DMS53 (cell line): ENCODE measurements around the gene GAD2.
"Not testable (repeated sequence)": the region's sequence is repeated elsewhere in the genome, so short reads cannot be mapped to it uniquely, and the experiment has no call there.

Experiments used
- DNase-seq: peaks from one replicate; lab custom pipeline; 2025; lab: John Stamatoyannopoulos, UW

Gene GAD2

DNA sequence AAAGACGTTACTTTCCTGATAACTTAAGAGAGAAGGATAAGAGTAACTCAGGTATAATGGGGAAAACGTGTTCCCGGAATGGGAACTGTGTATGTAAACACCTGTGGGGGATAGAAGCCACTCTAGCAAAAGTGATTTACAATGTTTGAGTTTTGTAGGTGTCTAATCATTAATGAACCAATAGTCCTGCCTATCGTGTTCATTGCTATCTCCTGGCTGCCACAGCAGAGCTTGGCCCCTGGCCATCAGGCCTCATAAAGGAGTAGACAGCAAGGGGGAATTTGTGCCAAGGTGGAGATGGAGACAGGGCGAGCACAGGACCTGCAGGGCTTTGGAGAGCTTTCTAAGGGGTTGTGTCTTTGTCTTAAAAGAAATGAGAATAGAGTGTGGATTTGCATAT, 102.1 kb downstream of the GAD2 start:
- DNase-seq = no peak

- no peak for DNase-seq
These were observed 106.6 kb downstream of the GAD2 start for GRCh38 chr10:26323219-26323618.

GRCh38 chr10:26326851-26327250, 110.3 kb downstream of the GAD2 start:
- DNase-seq = no peak

- no peak for DNase-seq
These were observed 111.2 kb downstream of the GAD2 start for GRCh38 chr10:26327811-26328210.

GRCh38 chr10:26331371-26331770, 114.8 kb downstream of the GAD2 start:
- DNase-seq = no peak

- no peak for DNase-seq
These were observed 117.8 kb downstream of the GAD2 start for GRCh38 chr10:26334232-26334931.

GRCh38 chr10:26334932-26335573, 118.5 kb downstream of the GAD2 start:
- DNase-seq = peak; percentile 67

- DNase-seq = no peak
These were observed 119.1 kb downstream of the GAD2 start for GRCh38 chr10:26335574-26336093.

DNA sequence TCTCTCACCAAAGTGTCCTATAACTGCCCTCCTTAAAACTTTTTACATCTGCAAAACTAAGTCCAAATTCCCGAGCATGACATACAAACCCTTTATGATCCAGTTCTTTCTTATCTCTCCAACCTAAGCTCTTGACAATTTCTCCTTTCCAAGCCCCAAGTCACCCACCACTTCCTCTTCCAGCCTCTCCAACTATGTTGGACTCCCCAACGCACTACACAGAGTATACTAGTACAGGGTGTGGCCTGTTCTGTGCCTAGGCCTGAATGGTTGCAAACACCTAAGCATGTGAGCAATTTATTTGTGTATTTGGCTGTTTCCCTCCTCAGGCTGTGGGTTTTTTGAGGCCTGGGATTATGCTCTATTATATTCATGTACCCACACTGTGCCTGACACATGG, 120.4 kb downstream of the GAD2 start:
- no peak for DNase-seq

- no peak for DNase-seq
These were observed 125.1 kb downstream of the GAD2 start for GRCh38 chr10:26341701-26342100.

DNA sequence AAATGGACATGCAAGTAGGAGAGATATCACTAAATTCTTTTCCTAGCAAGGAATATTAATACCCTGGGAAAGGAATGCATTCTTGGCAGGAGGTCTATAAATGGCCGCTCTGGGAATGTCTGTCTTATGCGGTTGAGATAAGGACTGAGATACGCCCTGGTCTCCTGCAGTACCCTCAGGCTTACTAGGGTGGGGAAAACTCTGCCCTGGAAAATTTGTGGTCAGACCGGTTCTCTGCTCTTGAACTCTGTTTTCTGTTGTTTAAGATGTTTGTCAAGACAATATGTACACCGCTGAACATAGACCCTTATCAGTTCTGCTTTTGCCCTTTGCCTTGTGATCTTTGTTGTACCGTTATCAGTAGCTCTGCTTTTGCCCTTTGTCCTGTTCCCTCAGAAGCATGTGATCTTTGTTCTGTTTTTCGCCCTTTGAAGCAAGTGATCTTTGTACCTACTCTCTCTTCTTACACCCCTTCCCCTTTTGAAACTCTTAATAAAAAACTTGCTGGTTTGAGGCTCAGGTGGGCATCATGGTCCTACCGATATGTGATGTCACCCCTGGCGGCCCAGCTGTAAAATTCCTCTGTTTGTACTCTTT, 132.3 kb downstream of the GAD2 start:
- not testable (repeated sequence) for DNase-seq
